GM12878 (cell line): ENCODE data around the gene PPP1CA. TPM values are rescaled to one million over a fixed set of nuclear protein-coding genes. Genes with fewer than 3 reads are reported as not detected.
A peak's percentile ranks its signal among the peaks of the same experiment; 100 is the strongest.

Experiments used
- ATF7 ChIP-seq: fragments of 450-650 bp; IDR thresholded peaks from 2 replicates; pipeline ENCODE4 v1.6.1; 2016; ENCODE audit warnings: low read depth, mild to moderate bottlenecking
- BHLHE40 ChIP-seq, 2 experiments: fragments of 450-650 bp in 1 of 2; IDR thresholded peaks; 2 replicates each; pipeline ENCODE4 v1.6.1; 2011 to 2017; ENCODE audit warnings: low read depth in 2 of 2, borderline replicate concordance in 1 of 2, improper control_type of control experiment in 1 of 2, low read length in 1 of 2, mild to moderate bottlenecking in 1 of 2
- CEBPB ChIP-seq, 2 experiments: fragments of 150-350 bp in 1 of 2; IDR thresholded peaks; 2 replicates each; pipeline ENCODE4 v1.6.1; 2012 to 2014; ENCODE audit warnings: low read depth in 2 of 2, low read length in 2 of 2, borderline replicate concordance in 1 of 2, inconsistent platforms in 1 of 2
- CUX1 ChIP-seq: IDR thresholded peaks from 2 replicates; pipeline ENCODE4 v1.6.1; 2012; ENCODE audit warnings: improper control_type of control experiment, low read depth, low read length; ENCODE audit not compliant: insufficient replicate concordance
- EED ChIP-seq: sonication (generic); IDR thresholded peaks from 2 replicates; pipeline ENCODE4 v1.6.1; 2016; ENCODE audit warnings: antibody characterized with exemption, low read depth
- EGR1 ChIP-seq, 2 experiments: IDR thresholded peaks; 1 replicate in 1 of 2; 2 replicates in 1 of 2; pipeline ENCODE4 v1.6.1; 2011 to 2012; ENCODE audit warnings: low read depth in 2 of 2, low read length in 2 of 2, borderline replicate concordance in 1 of 2, mild to moderate bottlenecking in 1 of 2, moderate library complexity in 1 of 2
- FOXM1 ChIP-seq: IDR thresholded peaks from 2 replicates; pipeline ENCODE4 v1.6.1; 2012; ENCODE audit warnings: low read depth, mild to moderate bottlenecking, inconsistent platforms, low read length, moderate library complexity
- IKZF2 ChIP-seq, 2 experiments: fragments of 450-650 bp; IDR thresholded peaks; 2 replicates each; pipeline ENCODE4 v1.6.1; 2017; ENCODE audit warnings: mild to moderate bottlenecking in 2 of 2, moderate library complexity in 2 of 2
- IRF5 ChIP-seq: fragments of 450-650 bp; IDR thresholded peaks from 2 replicates; pipeline ENCODE4 v1.6.1; 2017; ENCODE audit warnings: borderline replicate concordance
- MAX ChIP-seq: IDR thresholded peaks from 2 replicates; pipeline ENCODE4 v1.6.1; 2012; ENCODE audit warnings: low read depth, low read length, improper control_type of control experiment
- NFYA ChIP-seq: IDR thresholded peaks from 2 replicates; pipeline ENCODE4 v1.6.1; 2011; ENCODE audit warnings: low read depth, mild to moderate bottlenecking, low read length, improper control_type of control experiment, borderline replicate concordance
- SIN3A ChIP-seq: IDR thresholded peaks from 2 replicates; pipeline ENCODE4 v1.6.1; 2012; ENCODE audit warnings: low read depth, low read length, improper control_type of control experiment
- SMAD1 ChIP-seq: fragments of 450-650 bp; IDR thresholded peaks from 2 replicates; pipeline ENCODE4 v1.6.1; 2018; ENCODE audit warnings: mild to moderate bottlenecking, low read depth; ENCODE audit not compliant: partially characterized antibody
- SMAD5 ChIP-seq: IDR thresholded peaks from 2 replicates; pipeline ENCODE4 v1.6.1; 2016; ENCODE audit warnings: antibody characterized with exemption, low read depth
- TARDBP ChIP-seq: IDR thresholded peaks from 2 replicates; pipeline ENCODE4 v1.6.1; 2016; ENCODE audit warnings: borderline replicate concordance
- TCF3 ChIP-seq: IDR thresholded peaks from 2 replicates; pipeline ENCODE4 v1.6.1; 2012; ENCODE audit warnings: low read depth, mild to moderate bottlenecking, low read length, borderline replicate concordance; ENCODE audit not compliant: insufficient read depth
- USF1 ChIP-seq: IDR thresholded peaks from 2 replicates; pipeline ENCODE4 v1.6.1; 2011; ENCODE audit warnings: borderline replicate concordance, low read depth, mild to moderate bottlenecking, moderate library complexity, mixed read lengths, low read length; ENCODE audit not compliant: insufficient read depth; ENCODE audit errors: extremely low read length
- ZNF217 ChIP-seq: fragments of 450-650 bp; IDR thresholded peaks from 2 replicates; pipeline ENCODE4 v1.6.1; 2017; ENCODE audit warnings: antibody characterized with exemption, mild to moderate bottlenecking
- polyA plus RNA-seq, 11 experiments: library from polyadenylated mRNA; depleted of rRNA in 4 of 11; unstranded in 6 of 11; stranded (reverse) in 5 of 11; fragments of >200 nt; fragmentation: Nextera tagmentation in 4 of 11; fragmentation: Illumina TruSeq in 1 of 11; extraction: Ambion mirVana in 4 of 11; extraction: Trizol in 1 of 11; gene quantifications; 1 replicate in 1 of 11; 2 replicates in 10 of 11; pipeline versions ENCODE4 v1.2.1 to v1.2.3, GENCODE V29; 2011 to 2016; ENCODE audit warnings: inconsistent platforms in 2 of 11, missing spikeins in 2 of 11, low read depth in 1 of 11
- total RNA-seq, 4 experiments: library from RNA; depleted of rRNA in 3 of 4; stranded (reverse); fragments of >200 nt in 3 of 4; fragmentation: Illumina TruSeq in 1 of 4; extraction: Trizol in 1 of 4; gene quantifications; 2 replicates each; pipeline versions ENCODE4 v1.2.1 to v1.2.3, GENCODE V29; 2013 to 2021

Gene PPP1CA
- total and polyA plus RNA-seq, 10 of the 15 experiments (the other 5 are each of a cell fraction or from before 2014, with no cell fraction given), result 26.4 to 458 (median 240) TPM

- TF ChIP-seq CUX1 (no peak), SMAD1 (no peak), SIN3A (no peak), TCF3 (peak; percentile 78; the same call in 1 of the 2 replicates), CEBPB (IDR thresholded peaks at IDR 0.05; ENCODE audit: borderline replicate concordance in 1 of 2, low read depth in 2 of 2, low read length in 2 of 2) (no peak), BHLHE40 (IDR thresholded peaks at IDR 0.05; ENCODE audit: borderline replicate concordance in 1 of 2, low read depth in 2 of 2, low read length in 1 of 2) (peak in 1 of 2 experiments; percentile 49; a peak in 1 of 4 replicates), IKZF2 (IDR thresholded peaks at IDR 0.05) (peak; percentile 58 to 75; a peak in 3 of 4 replicates), MAX (no peak), USF1 (no peak), TARDBP (no peak), ATF7 (no peak), EGR1 (IDR thresholded peaks at IDR 0.05; ENCODE audit: borderline replicate concordance in 1 of 2, low read depth in 2 of 2, low read length in 2 of 2) (0 out of 3 replicates have a peak, but pooled peaks of 1 of the 2 experiments have one; percentile 20), IRF5 (no peak), NFYA (no peak), FOXM1 (no peak), SMAD5 (no peak), EED (0 out of 2 replicates have a peak, but pooled peaks have one; percentile 15), ZNF217 (no peak)
These were observed 44.6 kb downstream of the PPP1CA start (continued) for GRCh38 chr11:67356864-67357561.
